Right lobe of liver (tissue), 6 donors: ENCODE measurements around the gene MPZL1. TPM values are rescaled to one million over a fixed set of nuclear protein-coding genes. Genes with fewer than 3 reads are reported as not detected.

Source experiments
- ATAC-seq, 4 donors: fragments of 200-7000 bp; cut with Tn5 transposase; one replicate each; pipeline ENCODE4 v1.9.1; 2020; ENCODE audit warnings: mild to moderate bottlenecking in 4 of 4, moderate library complexity in 4 of 4
- DNase-seq, 3 donors: peaks; one replicate each; pipeline ENCODE4 v3.0.0-alpha.2; 2020
- H3K27ac ChIP-seq, 3 donors: fragments of 200-600 bp; one replicate each; pipeline ENCODE4 v1.8.0; 2022
- H3K27me3 ChIP-seq, 2 donors: fragments of 200-600 bp; one replicate each; pipeline ENCODE4 v1.8.0; 2022
- H3K36me3 ChIP-seq, 4 donors: fragments of 200-600 bp; sonication (generic) in 1 of 4; one replicate each; pipeline versions ENCODE4 v1.5.1 to v1.8.0; 2017 to 2022; ENCODE audit warnings: control low read depth in 1 of 4
- H3K4me1 ChIP-seq, 4 donors: fragments of 200-600 bp; sonication (generic) in 1 of 4; one replicate each; pipeline versions ENCODE4 v1.5.1 to v1.8.0; 2017 to 2022; ENCODE audit warnings: control low read depth in 1 of 4
- H3K4me3 ChIP-seq, 3 donors: fragments of 200-600 bp; one replicate each; pipeline ENCODE4 v1.8.0; 2022
- H3K9me3 ChIP-seq, 4 donors: fragments of 200-600 bp; sonication (generic) in 1 of 4; one replicate each; pipeline versions ENCODE4 v1.5.1 to v1.8.0; 2017 to 2022; ENCODE audit warnings: control low read depth in 1 of 4
- POLR2A ChIP-seq: fragments of 450-650 bp; IDR thresholded peaks from one replicate; pipeline ENCODE4 v1.6.1; 2017; ENCODE audit warnings: antibody characterized with exemption, mild to moderate bottlenecking
- WGBS: methylation state at CpG from one replicate; pipeline ENCODE4 v1.1.6; 2018; ENCODE audit warnings: low coverage, low lambda C conversion rate; ENCODE audit not compliant: insufficient coverage; ENCODE audit errors: missing lambda C conversion rate; 5-methylcytosine and 5-hydroxymethylcytosine counted together
- intact Hi-C, 2 donors: fragments of 100-400 bp; cut with DNase I; formaldehyde crosslinking; loops; one replicate each; pipeline versions ENCODE4 v1.11.2 to v1.14.1; 2022
- total RNA-seq, 6 experiments: library from RNA; depleted of rRNA in 2 of 6; stranded (reverse); fragments of >200 nt in 2 of 6; fragmentation: NEBNext Ultra II Directional in 3 of 6; extraction: Animal tissue kit (Norgen Biotek cat#: 25700) in 3 of 6; gene quantifications; one replicate each; pipeline versions ENCODE4 v1.1.0 to v1.2.4, GENCODE V29; 2016 to 2023
- TF ChIP-seq, protein P1 (sequence below), 4 donors: fragments of 200-600 bp in 3 of 4; fragments of 450-650 bp in 1 of 4; IDR thresholded peaks; one replicate each; pipeline versions ENCODE4 v1.5.1 to v1.8.0; 2016 to 2022; ENCODE audit warnings: antibody characterized with exemption in 4 of 4, mild to moderate bottlenecking in 2 of 4
- donor health status: DM: no; HTN: yes; CAD: no.
- donor health status: DM: no; HTN: no; CAD: no.
- donor health status: DM: no; HTN: no; CAD: no.
- donor health status: DM: no; HTN: yes; CAD: no.
- donor health status: DM: no; HTN: yes; CAD: no.

The MPZL1 gene
- total RNA-seq, 6 experiments from 2014 or later = 15.7 to 43.3 (median 18.9) TPM

DNA sequence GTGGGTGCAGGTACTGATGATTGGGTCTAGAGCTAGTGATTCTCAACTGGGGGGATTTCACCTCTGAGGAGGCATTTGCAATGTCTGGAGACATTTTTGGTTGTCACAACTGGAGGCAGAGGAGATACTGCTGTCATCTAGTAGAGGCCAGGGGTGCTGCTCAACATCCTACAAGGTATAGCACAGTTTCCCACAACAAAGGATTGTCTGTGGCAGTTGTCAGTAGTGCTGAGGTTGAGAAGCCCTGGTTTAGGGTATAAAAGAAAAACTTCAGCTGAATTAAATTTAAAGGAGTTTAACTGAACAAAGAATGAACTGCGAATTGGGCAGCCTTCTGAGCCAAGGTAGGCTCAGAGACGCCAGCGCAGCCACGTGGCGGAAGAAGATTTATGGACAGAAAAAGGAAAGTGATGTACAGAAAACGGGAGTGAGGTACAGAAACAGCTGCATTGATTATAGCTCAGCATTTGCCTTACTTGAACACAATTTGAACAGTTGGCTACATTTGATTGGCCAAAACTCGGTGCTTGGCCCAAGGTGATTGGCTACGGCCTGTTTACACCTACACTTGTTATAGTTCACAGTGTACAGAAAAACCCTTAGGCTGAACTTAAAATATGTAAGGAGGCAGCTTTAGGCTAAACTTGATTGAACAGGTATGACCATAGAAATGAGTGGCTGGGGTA is 40.4 kb downstream of the MPZL1 start:
- Histone ChIP-seq H3K9me3 (no peaks in the 10 kb centered on the region), H3K27me3 (no peaks in the 10 kb centered on the region), H3K4me3 (no peak overlapping the region), H3K4me1 (peaks cover 0 to 5% (median 0%) of the 10 kb centered on the region in 4 donors), H3K36me3 (no peaks in the 10 kb centered on the region), H3K27ac (no peak overlapping the region)
- 90% methylated on average over 7 of the region's 8 CpGs for WGBS
- ATAC-seq = no peak
- no peak for TF ChIP-seq POLR2A
- TF ChIP-seq, protein P1, sequence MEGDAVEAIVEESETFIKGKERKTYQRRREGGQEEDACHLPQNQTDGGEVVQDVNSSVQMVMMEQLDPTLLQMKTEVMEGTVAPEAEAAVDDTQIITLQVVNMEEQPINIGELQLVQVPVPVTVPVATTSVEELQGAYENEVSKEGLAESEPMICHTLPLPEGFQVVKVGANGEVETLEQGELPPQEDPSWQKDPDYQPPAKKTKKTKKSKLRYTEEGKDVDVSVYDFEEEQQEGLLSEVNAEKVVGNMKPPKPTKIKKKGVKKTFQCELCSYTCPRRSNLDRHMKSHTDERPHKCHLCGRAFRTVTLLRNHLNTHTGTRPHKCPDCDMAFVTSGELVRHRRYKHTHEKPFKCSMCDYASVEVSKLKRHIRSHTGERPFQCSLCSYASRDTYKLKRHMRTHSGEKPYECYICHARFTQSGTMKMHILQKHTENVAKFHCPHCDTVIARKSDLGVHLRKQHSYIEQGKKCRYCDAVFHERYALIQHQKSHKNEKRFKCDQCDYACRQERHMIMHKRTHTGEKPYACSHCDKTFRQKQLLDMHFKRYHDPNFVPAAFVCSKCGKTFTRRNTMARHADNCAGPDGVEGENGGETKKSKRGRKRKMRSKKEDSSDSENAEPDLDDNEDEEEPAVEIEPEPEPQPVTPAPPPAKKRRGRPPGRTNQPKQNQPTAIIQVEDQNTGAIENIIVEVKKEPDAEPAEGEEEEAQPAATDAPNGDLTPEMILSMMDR (IDR thresholded peaks at IDR 0.05) = no peak
- DNase-seq = no peak
- intact Hi-C loops = no loop called here

DNA sequence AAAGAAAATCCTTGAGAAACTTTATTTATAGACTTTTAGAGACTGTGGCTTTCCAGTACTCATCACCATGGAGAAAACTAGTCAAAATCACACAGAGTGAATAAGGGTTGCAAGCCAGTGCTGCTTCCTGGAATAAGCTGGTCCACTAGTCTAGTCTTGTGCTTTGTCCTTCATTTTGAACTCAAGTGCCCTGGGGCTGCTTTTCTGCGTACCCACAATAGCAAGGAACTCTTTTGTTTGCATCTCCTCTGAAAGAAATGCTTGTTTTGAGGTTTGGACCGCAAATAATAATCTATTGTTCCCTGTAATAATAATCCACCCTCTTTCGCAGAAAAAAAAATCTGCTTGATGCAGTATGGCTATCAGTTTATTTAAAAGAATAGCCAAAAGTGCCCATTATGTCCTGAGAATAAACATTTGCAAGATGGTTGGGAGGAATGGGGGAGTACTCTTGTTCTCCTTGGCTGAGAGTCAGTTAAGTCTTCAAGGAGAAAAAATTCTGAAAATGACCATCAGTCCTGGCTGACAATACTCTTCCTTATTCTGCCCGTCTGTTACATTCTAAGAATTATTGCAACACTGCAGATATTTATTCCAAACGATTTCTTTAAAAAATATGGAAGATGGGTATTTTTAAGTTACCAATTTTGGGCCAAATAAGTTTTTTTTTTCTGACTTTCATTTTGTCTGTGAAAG is 41.9 kb downstream of the MPZL1 start:
- H3K9me3 ChIP-seq = no peaks in the 10 kb centered on the region
- no peak for DNase-seq
- no peak for TF ChIP-seq POLR2A
- TF ChIP-seq, protein P1 (IDR thresholded peaks at IDR 0.05) = no peak
- no peaks in the 10 kb centered on the region for H3K36me3 ChIP-seq
- no peak for ATAC-seq
- H3K27me3 ChIP-seq = no peaks in the 10 kb centered on the region
- H3K4me3 ChIP-seq = no peak overlapping the region
- no peak overlapping the region for H3K27ac ChIP-seq
- 83% methylated on average over 5 of the region's 5 CpGs for WGBS
- no peaks in the 10 kb centered on the region for H3K4me1 ChIP-seq
- intact Hi-C loops = no loop called here

DNA sequence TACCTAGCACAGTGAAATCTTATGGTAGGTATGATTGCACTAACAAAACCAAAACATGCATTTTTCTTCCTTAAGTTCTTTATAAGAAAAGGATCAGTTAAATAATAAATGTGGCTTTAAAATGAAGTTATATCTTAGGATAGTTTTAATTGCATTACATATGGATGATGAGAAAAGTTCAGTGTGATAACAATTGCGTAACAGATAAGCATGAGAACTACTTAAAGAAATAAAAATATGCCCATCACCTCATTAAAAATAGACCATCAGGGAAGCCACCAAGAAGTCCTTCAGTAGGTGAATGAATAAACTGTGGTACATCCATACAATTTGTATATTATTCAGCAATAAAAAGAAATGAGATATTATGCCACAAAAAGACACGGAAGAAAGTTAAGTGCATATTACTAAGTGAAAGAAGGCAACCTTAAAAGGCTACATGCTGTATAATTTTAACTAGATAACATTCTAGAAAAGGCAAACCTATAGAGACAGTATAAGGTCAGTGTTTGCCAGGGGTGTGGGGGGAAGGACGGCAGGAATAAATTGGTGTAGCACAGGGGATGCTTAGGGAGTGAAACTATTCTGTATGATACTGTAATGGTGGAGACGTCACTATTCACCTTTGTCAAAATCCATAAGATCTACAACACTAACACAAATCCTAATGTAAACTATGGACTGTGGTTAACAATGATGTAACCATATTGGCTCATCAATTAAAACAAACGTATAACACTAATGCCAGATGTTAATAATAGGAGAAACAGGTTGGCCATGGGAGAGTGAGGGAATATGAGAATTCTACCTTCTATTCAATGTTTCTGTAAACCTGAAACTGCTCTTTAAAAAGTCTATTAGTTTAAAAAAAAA is 42.9 kb downstream of the MPZL1 start:
- TF ChIP-seq POLR2A = no peak
- TF ChIP-seq, protein P1 (IDR thresholded peaks at IDR 0.05) = no peak
- WGBS = 85% methylated on average over 5 of the region's 5 CpGs
- no peak for ATAC-seq

DNA sequence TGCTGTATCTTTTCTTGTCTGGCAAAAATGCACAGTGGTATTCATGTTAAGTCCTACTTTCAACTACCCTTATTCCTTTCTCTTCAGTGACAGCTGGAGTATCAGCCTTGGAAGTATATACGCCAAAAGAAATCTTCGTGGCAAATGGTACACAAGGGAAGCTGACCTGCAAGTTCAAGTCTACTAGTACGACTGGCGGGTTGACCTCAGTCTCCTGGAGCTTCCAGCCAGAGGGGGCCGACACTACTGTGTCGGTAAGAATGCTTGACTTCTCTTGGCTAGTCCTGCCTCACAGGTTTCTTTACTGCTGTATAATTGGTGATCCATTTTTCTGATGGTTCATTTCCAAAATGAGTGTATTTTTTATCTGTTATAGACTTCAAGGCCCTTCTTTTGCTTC is 43.7 kb downstream of the MPZL1 start:
- H3K4me1 ChIP-seq = no peaks in the 10 kb centered on the region
- H3K27me3 ChIP-seq = no peaks in the 10 kb centered on the region
- ATAC-seq = no peak
- DNase-seq = no peak
- TF ChIP-seq, protein P1 (IDR thresholded peaks at IDR 0.05) = no peak
- no peak for TF ChIP-seq POLR2A
- no peak overlapping the region for H3K27ac ChIP-seq
- no peak overlapping the region for H3K4me3 ChIP-seq
- WGBS = 100% methylated on average over 2 of the region's 6 CpGs
- intact Hi-C loops = no loop called here
- H3K9me3 ChIP-seq = no peaks in the 10 kb centered on the region
- H3K36me3 ChIP-seq = no peaks in the 10 kb centered on the region

More for the DNA sequence above, 42.9 kb downstream of the MPZL1 start:
- no peaks in the 10 kb centered on the region for H3K9me3 ChIP-seq
- H3K27me3 ChIP-seq = no peaks in the 10 kb centered on the region
- no peaks in the 10 kb centered on the region for H3K36me3 ChIP-seq
- H3K27ac ChIP-seq = no peak overlapping the region
- DNase-seq = no peak
- H3K4me3 ChIP-seq = no peak overlapping the region
- H3K4me1 ChIP-seq = no peaks in the 10 kb centered on the region
- intact Hi-C loops = no loop called here
